ENCODE data around the gene PIEZO2.
"Not testable (repeated sequence)": the region's sequence is repeated elsewhere in the genome, so short reads cannot be mapped to it uniquely, and the experiment has no call there.

The PIEZO2 gene

DNA sequence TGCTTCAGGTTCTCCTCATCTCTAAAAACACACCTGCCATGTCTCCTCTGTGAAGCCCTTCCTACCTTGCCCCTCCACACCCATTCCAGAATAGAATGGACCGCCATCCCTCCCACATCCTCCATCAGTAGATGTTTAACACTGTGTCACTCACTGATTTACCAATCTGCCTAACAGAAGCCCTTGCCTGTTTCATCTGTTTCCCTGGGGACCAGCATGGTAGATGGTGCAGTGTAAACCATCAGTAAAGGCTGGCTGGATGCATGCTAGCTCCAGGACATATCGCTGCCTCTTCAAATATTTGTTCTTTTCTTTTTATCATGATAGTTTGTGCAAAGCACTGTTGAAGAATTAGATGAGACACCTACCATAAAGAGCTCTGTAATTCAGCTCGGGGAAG lies 271.4 kb downstream of the PIEZO2 start:
- no peak for DNase-seq

DNA sequence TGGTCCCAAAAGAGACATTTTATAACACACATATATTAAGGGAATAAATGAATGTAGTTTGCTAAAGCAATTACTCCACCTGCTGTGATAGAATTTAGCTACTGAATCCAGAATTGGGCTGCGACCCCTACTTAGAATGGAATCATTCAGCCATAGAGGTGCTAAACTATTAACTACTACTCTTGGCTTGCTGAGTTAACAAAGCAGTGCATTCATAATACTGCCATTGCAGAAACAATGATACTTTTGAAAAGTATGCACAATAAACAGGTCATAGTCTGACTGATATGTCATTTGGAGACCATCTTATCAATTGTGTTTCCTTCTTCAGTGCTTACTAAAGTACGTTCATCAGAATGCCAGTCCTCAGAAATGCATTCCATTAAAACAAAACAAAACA lies 273.6 kb downstream of the PIEZO2 start:
- no peak for DNase-seq

DNA sequence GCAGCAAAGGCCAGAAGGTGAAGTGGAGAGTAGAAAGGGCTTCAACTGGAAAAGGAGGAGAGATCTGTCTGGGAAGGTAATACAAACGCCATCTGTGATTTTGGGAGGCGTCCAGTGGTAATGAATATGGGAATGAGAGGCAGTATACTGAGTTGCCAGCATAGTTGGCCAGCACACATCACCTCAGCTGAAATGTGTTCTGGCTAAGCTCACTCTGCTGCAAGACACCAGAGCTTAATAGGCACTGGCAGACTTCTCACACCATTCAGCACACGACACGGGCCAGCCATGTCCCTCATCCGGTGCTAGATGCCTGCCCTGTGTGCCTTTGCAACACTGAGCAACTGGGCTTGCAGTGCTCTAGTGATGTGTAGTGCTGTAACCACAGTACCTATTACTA lies 277.1 kb downstream of the PIEZO2 start:
- no peak for DNase-seq

DNA sequence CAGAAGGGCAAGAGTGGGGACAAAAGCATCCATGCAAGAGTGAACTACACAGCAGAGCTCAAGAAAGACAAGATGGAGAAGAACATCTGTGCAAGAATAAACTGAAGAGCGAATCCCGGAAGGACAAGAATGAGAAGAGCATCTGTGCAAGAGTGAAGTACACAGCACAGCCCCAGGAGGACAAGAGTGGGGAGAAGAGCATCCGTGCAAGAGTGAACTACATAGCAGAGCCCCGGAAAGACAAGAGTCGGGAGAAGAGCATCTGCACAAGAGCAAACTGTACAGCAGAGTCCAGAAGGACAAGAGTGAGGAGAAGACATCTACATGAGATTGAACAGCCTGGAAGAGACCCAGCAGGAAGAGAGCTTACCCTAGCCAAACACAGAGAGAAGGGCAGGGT lies 284.6 kb downstream of the PIEZO2 start:
- DNase-seq = no peak

DNA sequence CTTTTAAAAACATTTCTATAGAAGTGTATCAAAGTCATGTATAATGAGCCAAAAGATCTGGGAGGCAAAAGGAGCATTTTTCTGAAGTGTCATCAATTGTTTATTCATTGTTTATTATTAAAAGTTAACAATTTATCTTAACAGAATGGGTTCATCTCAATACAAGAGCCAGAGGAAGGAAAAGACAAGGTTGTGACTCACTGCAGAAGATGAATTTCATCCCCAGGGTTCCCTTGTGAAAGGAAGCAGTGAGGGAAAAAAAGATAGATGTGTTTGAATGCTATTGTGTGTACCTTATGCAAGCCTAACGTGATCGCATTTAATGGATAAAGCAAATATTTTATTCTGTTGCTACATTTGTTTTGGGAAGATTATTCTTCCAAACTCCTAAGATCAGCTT lies 286.3 kb downstream of the PIEZO2 start:
- no peak for DNase-seq

DNA sequence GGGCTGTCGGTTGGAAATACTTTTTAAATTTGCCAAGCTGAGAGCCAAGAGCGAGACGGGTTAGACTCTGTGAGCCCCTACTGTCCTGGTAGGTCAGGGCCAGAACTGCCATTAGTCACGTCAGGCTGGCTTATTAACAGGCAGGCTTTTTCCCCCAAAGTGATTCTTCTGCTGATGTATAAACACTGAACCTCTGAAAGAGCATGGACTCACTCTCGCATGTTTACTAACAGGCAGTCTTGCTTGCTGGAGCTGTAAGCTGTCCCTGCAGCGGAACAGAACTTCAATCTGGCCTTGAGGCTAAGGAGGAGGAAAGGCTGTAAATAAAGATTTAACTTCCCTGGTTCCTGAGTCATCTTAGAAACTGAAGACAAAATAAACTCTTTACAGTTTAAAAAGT lies 288.4 kb downstream of the PIEZO2 start:
- no peak for DNase-seq

DNA sequence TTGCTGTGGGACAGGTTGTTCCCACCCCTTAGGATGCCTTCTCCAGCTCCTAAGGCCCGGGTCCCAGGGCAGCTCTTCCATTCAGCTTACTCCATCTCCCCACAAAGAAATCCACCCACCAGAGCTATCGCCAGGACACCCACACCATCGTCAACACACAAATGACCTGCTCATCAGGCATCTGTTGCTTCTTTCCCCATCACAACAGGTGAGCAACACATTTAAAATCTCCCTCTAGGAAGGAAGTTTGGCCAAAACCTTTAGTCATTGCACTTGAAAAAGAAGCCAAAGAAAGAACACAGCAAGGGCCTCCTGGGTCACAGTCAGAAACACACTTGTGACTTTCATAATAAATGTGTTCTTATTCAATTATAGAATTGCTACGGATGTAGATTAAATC lies 289.0 kb downstream of the PIEZO2 start:
- DNase-seq = no peak

DNA sequence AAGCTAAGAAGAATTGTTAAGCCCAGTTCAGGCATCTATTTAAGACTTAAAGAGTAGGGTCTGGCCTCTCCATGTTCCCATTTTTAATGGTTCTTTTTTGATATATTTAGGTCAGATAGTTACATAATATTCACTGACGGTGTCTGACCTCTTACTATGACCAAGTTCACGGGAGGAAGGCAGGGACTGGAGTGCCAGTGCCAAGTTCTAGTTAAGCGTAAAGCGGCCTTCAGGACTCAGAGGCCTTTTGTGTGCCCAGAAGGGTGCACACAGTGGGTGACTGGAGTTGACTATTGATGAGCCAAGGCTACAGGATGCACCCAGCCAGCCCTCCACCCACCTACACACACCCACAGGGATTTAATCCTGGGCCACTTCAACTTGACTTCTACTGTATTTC lies 290.9 kb downstream of the PIEZO2 start:
- DNase-seq = no peak

DNA sequence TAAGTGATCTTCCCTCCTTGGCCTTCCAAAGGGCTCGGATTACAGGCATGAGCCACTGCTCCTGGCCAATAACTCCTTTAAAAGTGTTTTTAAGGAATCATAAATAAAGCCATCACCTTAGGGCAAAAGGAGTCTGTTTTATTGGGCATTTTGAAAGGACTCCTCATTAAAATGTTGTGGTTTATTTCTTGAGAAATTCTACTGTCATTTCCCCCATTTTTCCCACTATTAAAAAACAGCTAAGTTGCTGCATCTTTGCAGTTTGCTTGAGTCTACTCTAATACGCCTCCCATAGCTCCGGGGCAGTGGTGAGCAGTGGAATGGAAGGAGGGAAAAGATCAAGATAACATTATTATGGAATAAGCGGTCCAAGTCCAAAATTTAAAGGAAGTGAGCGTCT lies 293.2 kb downstream of the PIEZO2 start:
- DNase-seq = no peak

DNA sequence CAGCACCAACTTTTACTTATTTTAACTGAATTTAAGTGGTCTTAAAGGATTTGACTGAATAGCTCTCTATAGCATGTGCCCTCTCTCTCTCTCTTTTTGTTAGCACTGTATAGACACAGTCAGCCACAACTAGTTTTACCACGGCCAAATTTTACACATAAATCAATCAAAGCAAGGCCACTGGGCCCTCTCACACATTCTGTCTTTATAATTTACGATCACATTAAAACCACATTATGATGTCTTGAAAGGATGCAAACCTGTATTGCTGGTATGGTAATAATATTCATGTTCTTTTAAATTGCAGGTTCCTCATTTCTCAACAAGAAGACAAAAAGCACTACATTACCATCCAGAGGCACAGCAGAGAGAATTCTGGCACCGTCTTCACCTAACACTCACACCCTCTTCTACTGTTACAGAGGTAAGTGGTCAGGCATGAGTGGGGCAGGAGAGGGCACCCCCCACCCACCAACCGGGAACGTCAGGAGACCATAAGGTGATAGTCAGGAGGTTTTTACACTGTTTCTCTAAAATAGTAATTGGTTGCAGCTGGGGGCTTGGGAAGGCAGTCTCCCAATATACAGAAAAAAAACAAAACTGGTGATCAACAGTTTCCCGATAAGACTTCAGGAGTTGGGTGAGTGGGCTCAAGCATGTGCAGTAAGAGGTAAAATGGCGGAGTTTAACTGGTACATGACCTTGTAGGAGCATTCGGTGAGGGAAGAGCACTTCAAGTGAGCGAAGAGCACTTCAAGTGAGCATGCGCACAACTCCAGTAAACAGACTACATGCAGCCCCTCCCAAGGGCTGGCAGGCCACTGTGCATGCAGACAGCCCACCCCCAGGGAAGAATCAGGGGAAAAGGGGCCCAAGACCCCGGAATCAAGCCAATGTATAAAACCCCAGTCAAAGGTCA lies 296.7 kb downstream of the PIEZO2 start:
- DNase-seq = no peak

DNA sequence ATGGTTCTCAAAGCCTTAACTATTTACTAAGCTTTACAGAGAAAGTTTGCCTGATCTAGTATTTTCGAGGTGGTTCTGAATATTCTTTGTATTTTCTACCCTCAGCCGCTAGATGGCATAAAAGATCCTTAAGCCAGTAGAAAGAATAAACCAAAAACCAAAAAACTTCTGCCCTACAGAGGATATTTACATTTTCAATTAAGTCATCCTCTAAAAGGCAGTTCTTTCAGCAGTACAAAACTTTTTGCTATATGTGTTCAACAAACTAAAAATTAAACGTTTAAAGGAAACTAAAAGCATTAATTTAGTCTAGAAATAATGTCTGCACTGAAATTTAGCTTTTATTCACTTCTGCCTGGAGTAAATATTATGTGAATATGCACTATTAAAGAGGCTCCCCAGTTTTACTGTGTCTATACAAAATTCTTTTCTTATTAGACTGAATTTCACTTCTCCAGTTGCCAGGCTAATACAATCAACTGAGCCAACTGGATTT lies 297.5 kb downstream of the PIEZO2 start:
- DNase-seq = no peak

DNA sequence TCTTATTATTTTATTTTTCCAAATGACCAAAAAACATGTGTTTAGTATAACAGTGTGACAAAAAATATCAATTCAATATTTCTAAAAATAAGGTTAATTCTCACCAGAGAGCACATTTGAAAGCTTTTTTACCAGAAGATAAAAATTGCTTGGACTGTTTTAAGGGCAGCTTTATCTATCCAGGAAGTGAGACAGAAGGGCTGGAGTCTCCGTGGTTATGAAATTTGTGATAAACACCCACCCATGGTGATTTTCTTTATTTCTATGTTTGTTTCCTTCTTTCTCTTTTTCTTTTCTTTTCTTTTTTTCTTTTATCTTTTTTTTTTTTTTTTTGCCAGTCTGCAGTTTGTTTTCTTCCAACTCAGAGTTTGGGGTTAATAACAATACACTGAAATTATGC lies 298.5 kb downstream of the PIEZO2 start:
- DNase-seq = no peak

DNA sequence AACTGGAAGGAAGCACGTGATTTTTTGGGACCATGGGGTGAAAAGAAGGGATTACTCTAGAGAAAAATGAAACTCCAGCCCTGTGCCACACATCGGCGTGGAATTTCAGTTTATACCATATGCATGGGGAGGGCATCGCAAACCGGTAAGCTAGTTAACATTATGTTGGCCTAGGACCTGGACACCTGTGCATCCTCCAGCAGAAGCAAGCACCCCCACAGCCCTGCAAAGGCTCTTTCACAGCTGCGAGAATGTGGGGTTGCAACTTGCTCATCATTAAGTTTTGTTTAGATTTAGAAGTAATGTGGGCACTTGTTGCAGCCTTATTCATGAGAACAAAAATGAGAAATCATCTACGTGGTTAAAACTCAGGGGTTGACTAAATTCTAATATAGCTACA lies 299.2 kb downstream of the PIEZO2 start:
- DNase-seq = no peak

DNA sequence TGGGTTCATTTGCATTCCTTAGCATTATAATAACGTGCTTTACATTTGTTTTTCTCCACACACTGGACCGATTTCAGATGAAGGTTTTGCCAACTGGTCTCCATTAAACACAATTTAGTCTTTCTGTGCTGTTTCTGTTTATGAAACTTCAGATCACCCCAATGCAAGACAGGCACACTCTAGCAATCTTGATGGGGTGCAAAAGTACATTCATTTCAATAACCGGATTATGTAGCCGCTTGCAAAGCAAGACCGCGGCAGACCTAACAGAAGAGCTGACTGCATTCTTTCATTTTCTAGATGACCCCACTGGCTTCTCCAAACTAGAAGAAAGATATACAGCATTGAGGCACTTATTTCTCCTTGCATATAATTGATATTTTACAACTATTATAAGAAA lies 301.5 kb downstream of the PIEZO2 start:
- no peak for DNase-seq

DNA sequence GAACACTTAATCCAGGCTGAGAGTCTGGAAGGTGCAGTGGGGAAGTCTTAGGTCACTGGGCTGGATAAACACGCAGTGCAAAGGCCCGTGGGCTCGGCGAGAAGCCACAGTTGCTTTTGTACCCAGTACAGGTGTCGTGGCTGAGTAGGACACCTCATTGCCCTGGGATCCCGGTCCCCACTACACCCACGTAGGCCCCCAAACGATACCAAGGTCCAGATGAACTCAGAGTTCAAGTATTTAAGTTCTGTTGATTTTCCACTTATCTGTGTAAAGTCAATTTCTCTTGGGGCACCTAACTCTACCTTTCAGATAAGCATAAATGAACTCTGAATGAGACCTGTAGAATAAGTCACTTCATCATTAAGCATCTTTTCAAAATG lies 302.0 kb downstream of the PIEZO2 start:
- no peak for DNase-seq

DNA sequence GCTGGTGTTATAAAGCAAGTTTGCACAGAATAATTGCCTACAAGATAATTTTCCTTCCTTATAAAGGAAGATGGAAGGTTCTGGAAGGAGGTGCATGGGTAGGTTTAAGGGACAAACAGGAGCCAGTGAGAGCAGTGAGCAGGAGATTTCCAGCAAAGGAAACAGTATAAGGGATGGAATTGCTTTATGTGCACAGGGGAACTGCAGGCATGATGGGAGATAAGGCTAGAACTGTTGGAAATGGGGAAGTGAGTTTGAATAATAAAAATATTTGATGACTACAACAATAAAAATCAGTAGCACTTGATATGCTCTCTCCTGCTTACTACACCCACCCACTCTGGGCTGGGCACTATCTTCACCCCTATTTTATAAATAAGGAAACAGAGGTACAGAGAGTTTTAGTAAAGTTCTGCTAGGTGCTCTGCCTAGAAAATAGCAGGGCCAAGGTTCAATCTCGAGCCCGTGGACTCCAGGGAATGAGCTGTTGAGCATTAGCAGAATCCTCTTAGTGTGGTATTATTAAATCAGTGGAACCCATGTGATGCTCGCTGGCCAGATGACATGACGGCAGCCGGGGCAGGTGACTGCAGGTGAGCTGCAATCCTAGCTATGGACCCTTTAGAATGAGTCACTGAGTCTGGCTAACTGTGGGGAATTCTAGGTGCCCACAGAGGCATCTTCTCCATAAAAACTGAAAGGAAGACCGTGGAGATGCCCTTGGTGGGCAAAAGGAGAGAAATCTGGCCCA lies 302.5 kb downstream of the PIEZO2 start:
- no peak for DNase-seq

DNA sequence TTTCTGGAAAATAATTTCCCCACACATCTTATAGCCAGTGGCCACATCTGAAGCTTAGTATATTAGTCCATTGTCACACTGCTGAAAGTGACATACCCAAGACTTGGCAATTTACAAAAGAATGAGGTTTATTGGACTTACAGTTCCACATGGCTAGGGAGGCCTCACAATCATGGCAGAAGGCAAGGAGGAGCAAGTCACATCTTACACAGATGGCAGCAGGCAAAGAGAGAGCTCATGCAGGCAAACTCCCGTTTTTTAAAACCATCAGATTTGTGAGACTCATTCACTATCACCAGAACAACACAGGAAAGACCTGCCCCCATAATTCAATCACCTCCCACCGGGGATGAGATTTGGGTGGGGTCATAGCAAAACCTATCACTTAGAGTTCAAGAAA lies 303.3 kb downstream of the PIEZO2 start:
- DNase-seq = not testable (repeated sequence)

DNA sequence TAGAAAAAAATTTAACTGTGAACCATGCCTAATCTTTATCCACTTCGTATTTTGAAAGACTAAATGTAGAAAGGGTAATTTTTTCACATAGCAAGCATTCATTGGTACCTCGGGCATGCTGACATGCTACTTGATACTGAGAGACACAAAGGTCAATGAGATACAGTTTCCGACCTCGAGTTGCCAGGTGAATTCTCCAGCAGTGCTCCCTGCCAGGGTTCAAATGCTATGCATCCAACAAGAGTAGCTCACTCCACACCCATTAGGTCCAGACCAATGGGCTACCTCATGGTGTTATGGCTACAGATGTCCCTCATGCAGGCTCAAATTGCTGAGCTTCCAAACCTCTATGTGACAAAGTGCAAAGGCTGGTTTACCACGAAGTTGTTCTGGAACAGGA lies 305.8 kb downstream of the PIEZO2 start:
- no peak for DNase-seq

DNA sequence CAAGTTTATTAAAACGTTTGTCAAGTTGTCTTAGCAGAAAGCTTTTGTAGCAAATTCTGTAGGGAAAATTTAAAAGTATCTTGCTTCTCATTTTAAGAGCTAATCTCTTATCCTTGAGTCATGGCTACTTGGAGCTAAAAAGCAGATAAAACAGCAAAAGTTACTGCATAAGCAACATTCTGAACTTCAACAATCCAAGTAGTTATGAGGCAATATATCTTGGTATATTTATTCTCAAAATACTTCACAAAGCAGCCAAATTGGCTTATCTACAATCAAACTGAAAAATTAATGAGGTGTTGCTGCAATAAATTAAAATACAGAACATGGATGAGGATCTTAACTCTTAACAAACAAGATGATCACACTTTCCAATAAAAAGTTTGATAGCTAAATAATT lies 306.5 kb downstream of the PIEZO2 start:
- DNase-seq = no peak

DNA sequence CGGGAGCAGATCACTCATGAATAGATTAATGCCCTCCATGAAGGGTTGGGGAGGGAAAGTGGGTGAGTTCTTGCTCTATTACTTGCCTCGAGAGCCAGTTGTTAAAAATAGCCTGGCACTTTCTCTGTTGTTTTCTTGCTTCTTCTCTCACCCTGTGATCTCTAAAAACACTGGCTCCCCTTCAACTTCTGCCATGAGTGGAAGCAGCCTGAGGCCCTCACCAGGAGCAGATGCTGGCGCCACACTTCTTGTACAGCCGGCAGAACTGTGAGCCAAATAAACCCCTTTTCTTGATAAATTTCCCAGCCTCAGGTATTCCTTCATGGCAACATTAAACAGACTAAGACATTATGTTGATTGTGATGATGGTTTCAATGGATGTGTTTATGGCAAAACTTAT lies 307.0 kb downstream of the PIEZO2 start:
- no peak for DNase-seq

DNA sequence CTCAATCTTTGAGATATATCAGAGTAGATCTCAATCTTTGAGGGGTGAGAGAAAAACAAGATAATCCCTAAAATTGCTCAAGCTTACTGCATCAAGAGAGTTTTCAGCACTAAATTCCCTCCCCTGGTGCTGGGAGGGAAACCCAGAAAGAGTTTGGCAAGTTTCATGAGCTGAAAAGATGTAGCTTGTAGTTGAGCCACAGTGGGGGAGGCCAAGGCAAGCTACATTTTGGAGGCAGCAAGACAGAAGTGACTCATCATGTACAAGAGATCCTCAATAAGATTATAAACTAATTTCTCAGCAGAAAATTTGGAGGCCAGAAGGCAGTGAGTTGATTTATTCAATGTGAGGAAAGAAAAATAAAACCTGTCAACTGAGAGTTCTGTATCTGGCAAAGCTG lies 308.2 kb downstream of the PIEZO2 start:
- no peak for DNase-seq

DNA sequence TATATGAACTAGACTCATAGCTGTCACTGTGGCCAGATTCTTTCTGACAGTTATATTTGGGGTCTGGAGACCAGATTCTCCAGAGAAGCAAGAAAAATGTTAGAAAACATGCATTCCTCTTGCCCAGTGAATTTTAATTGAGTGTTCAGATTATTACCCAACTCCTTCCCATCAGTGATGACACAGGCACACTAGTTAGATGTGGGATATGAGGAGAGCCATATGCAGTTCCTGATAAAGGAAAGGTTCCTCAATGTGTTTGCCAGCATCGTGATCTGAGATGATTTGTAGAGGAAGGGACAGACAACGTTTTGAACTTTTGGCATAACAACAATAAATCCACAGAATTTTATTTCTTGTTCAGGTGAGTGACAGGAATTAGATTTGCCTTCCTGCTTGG lies 308.6 kb downstream of the PIEZO2 start:
- DNase-seq = no peak

DNA sequence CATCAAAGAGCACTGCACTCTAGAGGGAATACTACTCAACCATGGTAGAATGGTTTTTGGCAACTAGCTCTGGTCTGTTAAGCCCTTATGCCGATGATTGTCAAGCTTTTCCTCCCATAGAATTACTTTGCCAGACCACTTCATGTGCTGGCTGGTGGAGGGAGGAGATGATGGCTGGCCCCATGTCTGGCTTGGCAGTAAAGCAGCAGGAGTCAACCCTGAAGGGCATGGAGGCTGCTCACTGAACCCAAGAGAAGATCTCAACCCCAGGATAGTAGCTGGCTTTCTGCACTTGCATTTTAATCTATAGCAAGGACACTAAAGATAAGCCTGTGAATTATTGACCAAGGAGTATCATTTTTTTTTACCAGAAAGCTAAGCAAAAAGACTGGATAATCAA lies 309.9 kb downstream of the PIEZO2 start:
- no peak for DNase-seq

DNA sequence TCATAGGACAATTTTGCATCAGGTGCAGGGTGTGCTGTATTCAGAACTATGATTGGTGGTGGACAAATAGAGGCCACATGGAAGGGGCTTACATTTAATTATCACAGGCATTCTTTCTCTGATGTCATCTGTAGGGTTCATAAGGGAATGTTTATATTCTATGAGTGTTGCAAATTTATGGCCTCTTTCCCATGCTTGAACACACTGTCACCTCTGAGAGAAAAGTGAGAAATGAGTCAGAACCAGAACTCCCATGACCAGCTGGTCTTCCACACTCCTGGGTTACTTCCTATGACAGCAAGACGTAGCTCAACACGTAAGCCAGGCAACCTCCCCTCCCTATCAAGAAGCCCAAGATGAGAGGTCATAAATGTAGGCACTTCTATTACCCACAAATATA lies 310.8 kb downstream of the PIEZO2 start:
- DNase-seq = no peak
